ENCODE measurements around the gene SCCPDH. TPM values are rescaled to one million over a fixed set of nuclear protein-coding genes. Genes with fewer than 3 reads are reported as not detected.
A peak's percentile ranks its signal among the peaks of the same experiment; 100 is the strongest.

SCCPDH gene
- polyA plus RNA-seq, 1 of the 3 experiments (the other 2 are of a cell fraction), result 32.2 TPM

DNA sequence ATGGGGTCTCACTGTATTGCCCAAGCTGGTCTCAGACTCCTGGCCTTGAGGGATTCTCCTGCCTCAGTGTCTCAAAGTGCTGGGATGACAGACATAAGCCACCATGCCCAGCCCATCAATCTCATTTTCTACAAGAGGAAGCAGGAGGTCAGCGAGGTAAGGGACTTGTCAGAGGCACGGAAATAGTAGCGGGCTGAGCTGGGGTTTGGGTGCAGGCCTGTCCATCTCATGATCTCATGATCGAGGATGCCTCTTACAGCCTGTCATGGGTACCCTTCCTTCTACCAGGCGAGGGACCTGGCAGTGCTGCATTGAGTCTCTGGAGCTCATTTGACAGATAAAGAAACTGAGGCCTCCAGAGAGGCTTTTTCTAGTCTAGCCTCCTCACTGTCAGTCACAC, 28.5 kb upstream of the SCCPDH start:
- H4K20me1 ChIP-seq (ENCODE audit: insufficient read depth), result no peaks in the 10 kb centered on the region
- peaks cover 5% of the 10 kb centered on the region for H3F3A ChIP-seq (replicated peaks; ENCODE audit: insufficient read depth)
- H3K9ac ChIP-seq, result no peak overlapping the region
- no peak overlapping the region for H3K27ac ChIP-seq (ENCODE audit: low read depth in 2 of 2, low read length in 1 of 2)
- H3K9me2 ChIP-seq, result no peaks in the 10 kb centered on the region
- H3K4me3 ChIP-seq (ENCODE audit: low read depth in 2 of 2, low read length in 1 of 2), result no peak overlapping the region
- no peak overlapping the region for H3K4me2 ChIP-seq
- ChIA-PET POLR2A (no interaction called here), CTCF (interaction anchor here (0.8 to 1.5 kb wide), 4 partner anchors 10 to 198 kb away, joined by 3 to 4 read pairs (median 3); no protein-coding TSS in a partner anchor)
- H3K27me3 ChIP-seq (ENCODE audit: insufficient read depth), result no peaks in the 10 kb centered on the region
- no peak for DNase-seq
- no peaks in the 10 kb centered on the region for H3K4me1 ChIP-seq (ENCODE audit: control insufficient read depth in 1 of 2, insufficient read depth in 2 of 2, low read depth in 1 of 2, low read length in 1 of 2)
- no peak overlapping the region for H2AFZ ChIP-seq (ENCODE audit: low read depth)
- H3K36me3 ChIP-seq (replicated peaks in 1 of 2; ENCODE audit: control insufficient read depth in 1 of 2, insufficient read depth in 2 of 2, low read length in 1 of 2), result no peaks in the 10 kb centered on the region
- TF ChIP-seq YY1 (IDR thresholded peaks at IDR 0.05; ENCODE audit: low read depth) (no peak), EP300 (IDR thresholded peaks at IDR 0.05; ENCODE audit: borderline replicate concordance in 1 of 2, low read depth in 1 of 2, low read length in 1 of 2) (no peak), TAF1 (IDR thresholded peaks at IDR 0.05; ENCODE audit: borderline replicate concordance, low read depth, low read length) (no peak), MXI1 (IDR thresholded peaks at IDR 0.05; ENCODE audit: low read depth, low read length) (no peak)
- TF ChIP-seq, protein P1, sequence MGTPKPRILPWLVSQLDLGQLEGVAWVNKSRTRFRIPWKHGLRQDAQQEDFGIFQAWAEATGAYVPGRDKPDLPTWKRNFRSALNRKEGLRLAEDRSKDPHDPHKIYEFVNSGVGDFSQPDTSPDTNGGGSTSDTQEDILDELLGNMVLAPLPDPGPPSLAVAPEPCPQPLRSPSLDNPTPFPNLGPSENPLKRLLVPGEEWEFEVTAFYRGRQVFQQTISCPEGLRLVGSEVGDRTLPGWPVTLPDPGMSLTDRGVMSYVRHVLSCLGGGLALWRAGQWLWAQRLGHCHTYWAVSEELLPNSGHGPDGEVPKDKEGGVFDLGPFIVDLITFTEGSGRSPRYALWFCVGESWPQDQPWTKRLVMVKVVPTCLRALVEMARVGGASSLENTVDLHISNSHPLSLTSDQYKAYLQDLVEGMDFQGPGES (IDR thresholded peaks at IDR 0.05; ENCODE audit: low read depth, low read length), result no peak
- 79% methylated on average over 4 of the region's 5 CpGs for WGBS (ENCODE audit: low lambda C conversion rate)
- no peaks in the 10 kb centered on the region for H3K9me3 ChIP-seq
- no peaks in the 10 kb centered on the region; the same call in 1 of the 2 replicates for H3K79me2 ChIP-seq (ENCODE audit: insufficient read depth)

DNA sequence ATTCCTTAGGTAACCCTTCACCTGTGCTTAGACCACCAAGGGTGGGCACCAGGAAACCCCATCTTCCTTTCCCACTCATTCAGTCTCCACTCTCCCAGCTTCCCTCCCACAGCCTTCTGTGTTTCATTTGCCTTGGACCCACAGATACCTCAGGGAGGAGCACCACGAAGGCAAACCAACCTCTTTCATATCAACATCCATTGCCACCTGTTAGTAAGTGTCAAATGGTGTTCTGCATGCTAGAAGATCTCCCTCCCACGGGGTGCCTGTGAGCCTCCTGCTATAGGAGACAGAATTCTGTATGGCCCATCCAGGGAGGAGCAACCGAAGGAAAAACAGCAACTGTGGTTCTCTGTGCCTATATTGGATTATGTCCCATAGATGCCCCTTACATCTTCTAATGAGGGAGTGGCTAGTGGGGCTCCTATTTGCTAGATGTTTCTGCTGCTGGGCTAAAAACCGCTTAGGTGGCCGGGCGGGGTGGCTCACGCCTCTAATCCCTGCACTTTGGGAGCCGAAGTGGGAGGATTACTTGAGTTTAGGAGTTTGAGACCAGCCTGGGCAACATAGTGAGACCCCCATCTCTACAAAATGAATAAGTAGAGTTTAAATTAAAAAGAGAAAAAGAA, 25.6 kb upstream of the SCCPDH start:
- Histone ChIP-seq H3K4me1 (ENCODE audit: control insufficient read depth in 1 of 2, insufficient read depth in 2 of 2, low read depth in 1 of 2, low read length in 1 of 2) (no peaks in the 10 kb centered on the region; a peak in 1 of 4 replicates), H3K9me2 (no peaks in the 10 kb centered on the region), H3K79me2 (ENCODE audit: insufficient read depth) (no peaks in the 10 kb centered on the region; the same call in 1 of the 2 replicates), H3K9me3 (no peaks in the 10 kb centered on the region), H3K4me2 (peak overlapping the region; percentile 62), H3K36me3 (replicated peaks in 1 of 2; ENCODE audit: control insufficient read depth in 1 of 2, insufficient read depth in 2 of 2, low read length in 1 of 2) (no peaks in the 10 kb centered on the region), H3K9ac (peak overlapping the region; percentile 65), H3K27ac (ENCODE audit: low read depth in 2 of 2, low read length in 1 of 2) (peak overlapping the region; percentile 39 to 69; a peak in 3 of 4 replicates), H2AFZ (ENCODE audit: low read depth) (peak overlapping the region; percentile 97), H3K4me3 (ENCODE audit: low read depth in 2 of 2, low read length in 1 of 2) (peak overlapping the region; percentile 25 to 45; a peak in 3 of 4 replicates), H3F3A (replicated peaks; ENCODE audit: insufficient read depth) (peaks cover 5% of the 10 kb centered on the region), H3K27me3 (ENCODE audit: insufficient read depth) (no peaks in the 10 kb centered on the region), H4K20me1 (ENCODE audit: insufficient read depth) (no peaks in the 10 kb centered on the region)
- TF ChIP-seq NFIC (IDR thresholded peaks at IDR 0.05; ENCODE audit: borderline replicate concordance), result no peak
- no peak for TF ChIP-seq EP300 (IDR thresholded peaks at IDR 0.05; ENCODE audit: borderline replicate concordance in 1 of 2, low read depth in 1 of 2, low read length in 1 of 2)
- no peak for TF ChIP-seq FOSL2 (IDR thresholded peaks at IDR 0.05; ENCODE audit: borderline replicate concordance, low read depth)
- TF ChIP-seq, protein P2, sequence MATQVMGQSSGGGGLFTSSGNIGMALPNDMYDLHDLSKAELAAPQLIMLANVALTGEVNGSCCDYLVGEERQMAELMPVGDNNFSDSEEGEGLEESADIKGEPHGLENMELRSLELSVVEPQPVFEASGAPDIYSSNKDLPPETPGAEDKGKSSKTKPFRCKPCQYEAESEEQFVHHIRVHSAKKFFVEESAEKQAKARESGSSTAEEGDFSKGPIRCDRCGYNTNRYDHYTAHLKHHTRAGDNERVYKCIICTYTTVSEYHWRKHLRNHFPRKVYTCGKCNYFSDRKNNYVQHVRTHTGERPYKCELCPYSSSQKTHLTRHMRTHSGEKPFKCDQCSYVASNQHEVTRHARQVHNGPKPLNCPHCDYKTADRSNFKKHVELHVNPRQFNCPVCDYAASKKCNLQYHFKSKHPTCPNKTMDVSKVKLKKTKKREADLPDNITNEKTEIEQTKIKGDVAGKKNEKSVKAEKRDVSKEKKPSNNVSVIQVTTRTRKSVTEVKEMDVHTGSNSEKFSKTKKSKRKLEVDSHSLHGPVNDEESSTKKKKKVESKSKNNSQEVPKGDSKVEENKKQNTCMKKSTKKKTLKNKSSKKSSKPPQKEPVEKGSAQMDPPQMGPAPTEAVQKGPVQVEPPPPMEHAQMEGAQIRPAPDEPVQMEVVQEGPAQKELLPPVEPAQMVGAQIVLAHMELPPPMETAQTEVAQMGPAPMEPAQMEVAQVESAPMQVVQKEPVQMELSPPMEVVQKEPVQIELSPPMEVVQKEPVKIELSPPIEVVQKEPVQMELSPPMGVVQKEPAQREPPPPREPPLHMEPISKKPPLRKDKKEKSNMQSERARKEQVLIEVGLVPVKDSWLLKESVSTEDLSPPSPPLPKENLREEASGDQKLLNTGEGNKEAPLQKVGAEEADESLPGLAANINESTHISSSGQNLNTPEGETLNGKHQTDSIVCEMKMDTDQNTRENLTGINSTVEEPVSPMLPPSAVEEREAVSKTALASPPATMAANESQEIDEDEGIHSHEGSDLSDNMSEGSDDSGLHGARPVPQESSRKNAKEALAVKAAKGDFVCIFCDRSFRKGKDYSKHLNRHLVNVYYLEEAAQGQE (IDR thresholded peaks at IDR 0.05; ENCODE audit: low read depth, low read length), result no peak
- TF ChIP-seq GATA2 (CRISPR knock-in tag; IDR thresholded peaks at IDR 0.05), result no peak
- ChIA-PET POLR2A (no interaction called here), CTCF (interaction anchor here (1.2 to 1.8 kb wide), 2 partner anchors 9 to 29 kb away, joined by 4 to 13 read pairs; no protein-coding TSS in a partner anchor)
- WGBS (ENCODE audit: low lambda C conversion rate), result 86% methylated on average over 8 of the region's 8 CpGs
- no peak for DNase-seq
